ENCODE measurements around the gene PRPSAP1.

The PRPSAP1 gene

DNA sequence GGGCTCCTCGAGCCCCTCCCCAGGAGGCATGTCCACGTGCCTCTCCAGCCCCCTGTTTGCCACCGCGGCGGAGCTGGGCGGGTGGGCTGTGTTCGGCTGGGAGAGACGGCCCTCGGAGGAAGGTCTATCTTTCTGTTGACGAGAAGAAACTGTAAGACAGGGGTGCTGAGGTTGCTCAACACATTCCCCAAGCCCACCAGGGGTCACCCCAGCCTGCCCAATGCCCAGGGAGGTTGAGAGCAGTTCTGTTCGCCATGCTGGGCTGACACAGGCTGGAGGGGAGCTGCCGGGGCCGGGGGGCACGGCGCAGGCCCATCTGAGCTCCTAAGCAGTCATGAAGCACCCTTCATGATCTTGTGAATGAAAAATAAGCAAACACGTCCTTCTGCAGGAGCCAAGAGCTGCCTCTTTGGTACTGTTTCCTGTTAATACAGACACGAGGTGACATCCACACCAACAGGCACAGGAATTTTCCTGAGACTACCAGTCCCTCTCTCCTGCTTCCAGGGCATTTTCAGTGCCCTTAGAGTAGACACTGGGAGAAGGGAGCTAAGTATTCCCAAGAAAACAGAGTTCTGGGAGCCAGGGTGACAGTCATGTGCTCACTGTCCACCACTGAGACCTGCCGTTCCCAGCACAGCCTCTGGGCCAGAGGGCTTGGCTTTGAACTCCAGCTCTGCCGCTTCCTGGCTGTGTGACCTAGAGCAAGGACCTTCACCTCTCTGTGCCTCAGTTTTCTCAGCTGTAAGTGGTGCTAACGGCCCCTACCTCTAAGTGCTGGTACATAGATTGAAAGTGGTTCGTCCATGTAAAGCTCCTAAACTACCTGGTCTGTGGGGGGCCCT is 79.4 kb downstream of the PRPSAP1 start:
- Histone ChIP-seq H3K4me3 (ENCODE audit: low read depth, low read length) (no peak overlapping the region), H3K36me3 (peaks cover 37% of the 10 kb centered on the region), H3K27me3 (ENCODE audit: insufficient read depth, low read depth, severe bottlenecking) (no peaks in the 10 kb centered on the region), H3K9me3 (ENCODE audit: severe bottlenecking) (no peaks in the 10 kb centered on the region), H3K27ac (no peak overlapping the region)
- DNase-seq: no peak
- TF ChIP-seq, protein P1, sequence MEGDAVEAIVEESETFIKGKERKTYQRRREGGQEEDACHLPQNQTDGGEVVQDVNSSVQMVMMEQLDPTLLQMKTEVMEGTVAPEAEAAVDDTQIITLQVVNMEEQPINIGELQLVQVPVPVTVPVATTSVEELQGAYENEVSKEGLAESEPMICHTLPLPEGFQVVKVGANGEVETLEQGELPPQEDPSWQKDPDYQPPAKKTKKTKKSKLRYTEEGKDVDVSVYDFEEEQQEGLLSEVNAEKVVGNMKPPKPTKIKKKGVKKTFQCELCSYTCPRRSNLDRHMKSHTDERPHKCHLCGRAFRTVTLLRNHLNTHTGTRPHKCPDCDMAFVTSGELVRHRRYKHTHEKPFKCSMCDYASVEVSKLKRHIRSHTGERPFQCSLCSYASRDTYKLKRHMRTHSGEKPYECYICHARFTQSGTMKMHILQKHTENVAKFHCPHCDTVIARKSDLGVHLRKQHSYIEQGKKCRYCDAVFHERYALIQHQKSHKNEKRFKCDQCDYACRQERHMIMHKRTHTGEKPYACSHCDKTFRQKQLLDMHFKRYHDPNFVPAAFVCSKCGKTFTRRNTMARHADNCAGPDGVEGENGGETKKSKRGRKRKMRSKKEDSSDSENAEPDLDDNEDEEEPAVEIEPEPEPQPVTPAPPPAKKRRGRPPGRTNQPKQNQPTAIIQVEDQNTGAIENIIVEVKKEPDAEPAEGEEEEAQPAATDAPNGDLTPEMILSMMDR (IDR thresholded peaks at IDR 0.05; ENCODE audit: low read depth, low read length): no peak

DNA sequence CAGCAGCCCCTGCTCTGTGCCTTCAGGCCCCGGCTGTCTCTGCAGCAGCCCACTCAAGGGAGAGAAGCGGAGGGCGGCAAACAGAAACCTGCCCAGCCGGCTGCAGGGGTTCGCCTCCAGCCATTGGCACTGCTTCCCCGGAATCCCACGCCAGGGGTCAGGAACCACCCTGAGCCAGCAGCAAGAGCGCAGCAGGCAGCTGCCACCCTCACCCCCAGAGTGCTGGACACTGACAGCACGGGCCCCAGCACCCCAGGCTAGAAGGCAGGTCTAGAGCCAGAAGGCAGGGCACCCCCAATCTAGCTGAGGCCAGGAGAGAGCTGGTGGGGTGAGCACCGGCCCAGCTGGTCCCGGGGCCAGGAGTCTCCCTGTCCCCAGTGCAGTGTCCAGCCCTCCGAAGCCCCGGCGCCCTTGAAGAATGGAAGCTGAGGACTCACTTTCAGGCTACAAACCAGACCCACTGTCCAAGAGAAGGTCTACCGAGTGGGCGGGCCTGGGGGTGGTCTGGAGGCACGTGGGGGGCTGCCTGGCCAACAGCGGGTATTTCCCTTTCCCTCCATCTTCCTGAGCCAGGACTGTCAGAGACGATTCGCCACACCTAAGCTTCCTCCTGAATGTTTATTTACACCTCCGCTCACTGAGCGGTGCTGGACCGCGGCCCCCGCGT is 80.1 kb downstream of the PRPSAP1 start:
- no peak for DNase-seq
- TF ChIP-seq, protein P1 (IDR thresholded peaks at IDR 0.05; ENCODE audit: low read depth, low read length): no peak
- Histone ChIP-seq H3K27me3 (ENCODE audit: insufficient read depth, low read depth, severe bottlenecking) (no peaks in the 10 kb centered on the region), H3K9me3 (ENCODE audit: severe bottlenecking) (no peaks in the 10 kb centered on the region), H3K36me3 (peaks cover 42% of the 10 kb centered on the region), H3K4me3 (ENCODE audit: low read depth, low read length) (no peak overlapping the region), H3K27ac (peak overlapping the region; percentile 14; the same call in 1 of the 2 replicates)

DNA sequence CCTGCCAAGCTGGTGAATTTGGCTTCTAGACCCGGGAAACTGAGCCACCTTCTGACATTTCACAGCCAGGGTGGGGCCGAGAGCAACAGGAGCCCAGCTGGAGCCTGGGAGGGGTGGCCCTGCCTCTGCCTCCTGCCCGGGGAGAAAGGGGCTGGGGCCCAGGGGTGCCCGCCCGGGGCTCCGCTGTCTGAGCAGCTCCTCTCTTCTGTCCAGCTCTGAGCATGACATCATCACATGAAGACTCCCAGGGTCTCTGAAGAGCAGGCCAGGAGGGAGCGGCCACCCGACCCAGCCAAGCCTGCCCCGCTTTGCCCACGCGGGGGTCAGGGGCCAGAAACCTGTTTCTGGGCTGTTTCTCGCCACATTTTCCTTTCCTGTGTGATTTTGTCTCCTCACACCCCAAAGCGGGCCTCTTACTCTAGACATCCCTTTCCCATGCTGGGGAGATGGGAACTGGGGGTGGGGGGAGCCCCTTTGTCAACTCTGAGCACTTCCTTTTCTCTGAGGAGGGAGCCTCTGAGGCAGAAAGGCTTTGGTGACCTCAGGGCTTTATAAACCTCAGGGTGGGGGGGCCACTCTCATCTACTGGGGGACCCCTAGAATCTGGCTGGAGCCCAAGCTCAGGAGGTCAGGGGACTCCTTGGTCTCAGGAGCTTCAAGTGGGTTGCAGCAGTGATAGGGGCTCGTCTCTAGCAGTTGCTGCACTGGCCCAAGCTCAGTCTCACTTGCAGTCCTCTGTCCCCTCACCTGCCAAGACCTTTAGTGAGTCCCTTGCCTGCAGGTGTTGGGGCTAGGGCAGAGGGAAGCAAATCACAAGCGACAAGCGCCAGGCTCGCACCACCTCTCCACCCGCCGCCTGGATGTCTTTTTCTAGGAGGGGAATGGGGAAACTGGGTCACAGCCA is 80.9 kb downstream of the PRPSAP1 start:
- Histone ChIP-seq H3K36me3 (peaks cover 40% of the 10 kb centered on the region), H3K4me3 (ENCODE audit: low read depth, low read length) (no peak overlapping the region), H3K27me3 (ENCODE audit: insufficient read depth, low read depth, severe bottlenecking) (no peaks in the 10 kb centered on the region), H3K27ac (peak overlapping the region; percentile 47), H3K9me3 (ENCODE audit: severe bottlenecking) (no peaks in the 10 kb centered on the region)
- TF ChIP-seq, protein P1 (IDR thresholded peaks at IDR 0.05; ENCODE audit: low read depth, low read length): no peak
- DNase-seq: no peak

DNA sequence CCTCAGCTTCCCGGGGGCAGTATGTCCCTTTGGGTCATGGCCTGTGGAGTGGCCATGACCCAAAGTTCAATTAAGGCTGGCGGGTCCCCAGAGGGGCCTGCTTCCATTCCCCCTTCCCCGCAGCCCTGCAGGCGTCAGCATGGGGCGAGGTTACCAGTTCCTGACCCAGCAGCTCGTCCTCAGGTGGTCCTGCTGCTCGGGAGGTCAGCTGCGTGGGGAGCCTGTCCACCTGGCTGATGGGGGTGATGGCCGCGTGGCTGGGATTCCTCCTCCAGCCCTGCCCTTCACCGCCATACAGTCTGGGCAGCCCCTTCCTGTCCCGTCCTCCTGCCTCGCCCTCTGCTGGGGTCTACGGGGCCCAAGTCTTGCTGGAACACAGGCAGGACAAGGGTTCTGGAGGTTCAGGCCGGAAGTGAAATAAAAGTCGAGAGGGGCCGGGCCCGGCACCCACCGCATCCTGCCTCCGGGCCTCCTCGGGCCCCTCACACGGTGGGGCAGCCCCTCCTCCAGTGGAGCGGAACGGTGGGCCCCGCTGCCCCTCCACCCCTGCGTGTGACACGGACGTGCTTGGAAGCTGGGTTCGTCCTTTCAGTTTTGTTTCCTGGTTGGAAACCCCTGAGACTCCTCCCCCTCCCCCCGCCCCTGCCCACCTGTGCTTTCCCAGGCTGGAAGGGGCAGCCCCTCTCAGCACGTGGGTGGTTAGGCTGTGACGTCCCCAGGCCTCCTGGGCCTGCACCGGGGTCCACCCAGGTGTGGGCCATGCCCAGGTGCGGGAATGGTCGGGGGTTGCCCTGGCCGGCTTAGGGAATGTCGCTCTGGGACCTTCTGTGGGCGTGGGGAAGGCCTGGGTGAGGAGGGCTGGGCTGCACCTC is 81.8 kb downstream of the PRPSAP1 start:
- Histone ChIP-seq H3K27me3 (ENCODE audit: insufficient read depth, low read depth, severe bottlenecking) (no peaks in the 10 kb centered on the region), H3K36me3 (peaks cover 43% of the 10 kb centered on the region), H3K27ac (peak overlapping the region; percentile 47), H3K9me3 (ENCODE audit: severe bottlenecking) (no peaks in the 10 kb centered on the region), H3K4me3 (ENCODE audit: low read depth, low read length) (no peak overlapping the region)
- TF ChIP-seq, protein P1 (IDR thresholded peaks at IDR 0.05; ENCODE audit: low read depth, low read length): no peak
- no peak for DNase-seq
